ENCODE results near the gene TMEM101.

Gene TMEM101

DNA sequence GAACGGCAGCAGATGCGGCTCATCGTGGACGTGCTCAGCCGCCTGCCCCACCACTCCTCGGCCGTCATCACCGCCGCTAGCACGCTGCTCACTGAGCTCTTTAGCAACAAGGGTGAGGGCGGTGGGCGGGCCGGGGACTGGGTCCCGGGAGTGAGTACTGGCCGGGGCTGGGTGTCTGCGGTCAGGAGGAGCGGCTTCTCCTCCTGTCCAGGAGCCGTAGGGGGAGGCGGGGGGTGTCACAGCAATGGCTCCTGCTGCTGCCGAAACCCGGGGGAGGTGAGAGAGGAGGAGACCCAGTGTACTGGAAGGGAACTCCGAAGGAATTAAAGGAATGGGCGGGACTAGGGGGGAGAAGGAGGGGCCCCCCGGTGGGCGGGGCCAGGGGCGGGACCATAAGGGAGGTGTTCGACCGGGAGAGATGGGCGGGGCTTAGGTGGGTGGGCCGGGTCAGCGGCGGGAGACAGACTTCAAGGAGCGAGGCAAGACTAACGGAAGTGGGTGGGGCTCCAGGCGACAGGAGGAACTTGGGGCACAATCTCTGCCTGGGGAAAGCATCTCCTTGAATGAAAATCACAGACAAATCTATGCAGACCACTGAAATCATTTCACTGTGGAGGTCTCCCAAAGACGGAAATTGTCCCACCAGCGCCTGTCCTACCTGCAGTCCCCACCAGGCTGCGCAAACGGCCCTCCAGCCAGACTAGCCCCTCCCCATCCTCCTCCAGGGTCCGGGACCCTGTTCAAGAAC is 8.0 kb downstream of the TMEM101 start (continued):
- TF ChIP-seq ZNF621 (tag by site-specific recombination; IDR thresholded peaks at IDR 0.05) (no peak), ZNF626 (tag by site-specific recombination; IDR thresholded peaks at IDR 0.05) (no peak), FEZF1 (tag by site-specific recombination; IDR thresholded peaks at IDR 0.05) (no peak), ZNF785 (tag by site-specific recombination; IDR thresholded peaks at IDR 0.05) (no peak), ZNF560 (tag by site-specific recombination; IDR thresholded peaks at IDR 0.05; ENCODE audit: borderline replicate concordance) (no peak), ZNF768 (tag by site-specific recombination; IDR thresholded peaks at IDR 0.05) (no peak), ZFP37 (tag by site-specific recombination; IDR thresholded peaks at IDR 0.05) (no peak), GLI2 (tag by site-specific recombination; IDR thresholded peaks at IDR 0.05; ENCODE audit: borderline replicate concordance, low read depth) (no peak), ZXDB (tag by site-specific recombination; IDR thresholded peaks at IDR 0.05) (no peak), ZNF629 (tag by site-specific recombination; IDR thresholded peaks at IDR 0.05) (no peak), SP3 (tag by site-specific recombination; IDR thresholded peaks at IDR 0.05) (peak; percentile 98), IKZF3 (tag by site-specific recombination; IDR thresholded peaks at IDR 0.05) (peak; percentile 65; the same call in 1 of the 2 replicates), ZNF670 (tag by site-specific recombination; IDR thresholded peaks at IDR 0.05; ENCODE audit: low read depth) (no peak), ZFP41 (tag by site-specific recombination; IDR thresholded peaks at IDR 0.05; ENCODE audit: borderline replicate concordance) (no peak), ZBTB21 (tag by site-specific recombination; IDR thresholded peaks at IDR 0.05) (no peak; the same call in 1 of the 2 replicates), SETDB1 (IDR thresholded peaks at IDR 0.05; ENCODE audit: insufficient read length, low read length) (no peak), SCRT1 (tag by site-specific recombination; IDR thresholded peaks at IDR 0.05; ENCODE audit: borderline replicate concordance) (no peak), ZNF423 (tag by site-specific recombination; IDR thresholded peaks at IDR 0.05) (no peak), ZFP69B (tag by site-specific recombination; IDR thresholded peaks at IDR 0.05) (no peak; the same call in 1 of the 2 replicates), ZNF791 (tag by site-specific recombination; IDR thresholded peaks at IDR 0.05) (no peak), ZNF391 (tag by site-specific recombination; IDR thresholded peaks at IDR 0.05; ENCODE audit: borderline replicate concordance, low read depth) (no peak), KLF16 (tag by site-specific recombination; IDR thresholded peaks at IDR 0.05) (peak; percentile 77; the same call in 1 of the 2 replicates), ZNF837 (tag by site-specific recombination; IDR thresholded peaks at IDR 0.05) (no peak), TCF7L2 (IDR thresholded peaks at IDR 0.05; ENCODE audit: borderline replicate concordance, low read depth, low read length) (peak; percentile 49), ZNF121 (tag by site-specific recombination; IDR thresholded peaks at IDR 0.05) (no peak), SP7 (tag by site-specific recombination; IDR thresholded peaks at IDR 0.05) (peak; percentile 63; the same call in 1 of the 2 replicates), ZNF10 (tag by site-specific recombination; IDR thresholded peaks at IDR 0.05) (no peak), ZNF350 (tag by site-specific recombination; IDR thresholded peaks at IDR 0.05) (no peak), RBAK (tag by site-specific recombination; IDR thresholded peaks at IDR 0.05) (no peak), ZNF596 (tag by site-specific recombination; IDR thresholded peaks at IDR 0.05) (no peak)
- TF ChIP-seq, protein P1, sequence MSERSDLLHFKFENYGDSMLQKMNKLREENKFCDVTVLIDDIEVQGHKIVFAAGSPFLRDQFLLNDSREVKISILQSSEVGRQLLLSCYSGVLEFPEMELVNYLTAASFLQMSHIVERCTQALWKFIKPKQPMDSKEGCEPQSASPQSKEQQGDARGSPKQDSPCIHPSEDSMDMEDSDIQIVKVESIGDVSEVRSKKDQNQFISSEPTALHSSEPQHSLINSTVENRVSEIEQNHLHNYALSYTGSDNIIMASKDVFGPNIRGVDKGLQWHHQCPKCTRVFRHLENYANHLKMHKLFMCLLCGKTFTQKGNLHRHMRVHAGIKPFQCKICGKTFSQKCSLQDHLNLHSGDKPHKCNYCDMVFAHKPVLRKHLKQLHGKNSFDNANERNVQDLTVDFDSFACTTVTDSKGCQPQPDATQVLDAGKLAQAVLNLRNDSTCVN (tag by site-specific recombination; optimal IDR thresholded peaks at IDR 0.05), result peak; percentile 26
- TF ChIP-seq, protein P2, sequence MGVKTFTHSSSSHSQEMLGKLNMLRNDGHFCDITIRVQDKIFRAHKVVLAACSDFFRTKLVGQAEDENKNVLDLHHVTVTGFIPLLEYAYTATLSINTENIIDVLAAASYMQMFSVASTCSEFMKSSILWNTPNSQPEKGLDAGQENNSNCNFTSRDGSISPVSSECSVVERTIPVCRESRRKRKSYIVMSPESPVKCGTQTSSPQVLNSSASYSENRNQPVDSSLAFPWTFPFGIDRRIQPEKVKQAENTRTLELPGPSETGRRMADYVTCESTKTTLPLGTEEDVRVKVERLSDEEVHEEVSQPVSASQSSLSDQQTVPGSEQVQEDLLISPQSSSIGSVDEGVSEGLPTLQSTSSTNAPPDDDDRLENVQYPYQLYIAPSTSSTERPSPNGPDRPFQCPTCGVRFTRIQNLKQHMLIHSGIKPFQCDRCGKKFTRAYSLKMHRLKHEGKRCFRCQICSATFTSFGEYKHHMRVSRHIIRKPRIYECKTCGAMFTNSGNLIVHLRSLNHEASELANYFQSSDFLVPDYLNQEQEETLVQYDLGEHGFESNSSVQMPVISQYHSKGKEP (tag by site-specific recombination; IDR thresholded peaks at IDR 0.05), result no peak
- TF ChIP-seq, protein P3, sequence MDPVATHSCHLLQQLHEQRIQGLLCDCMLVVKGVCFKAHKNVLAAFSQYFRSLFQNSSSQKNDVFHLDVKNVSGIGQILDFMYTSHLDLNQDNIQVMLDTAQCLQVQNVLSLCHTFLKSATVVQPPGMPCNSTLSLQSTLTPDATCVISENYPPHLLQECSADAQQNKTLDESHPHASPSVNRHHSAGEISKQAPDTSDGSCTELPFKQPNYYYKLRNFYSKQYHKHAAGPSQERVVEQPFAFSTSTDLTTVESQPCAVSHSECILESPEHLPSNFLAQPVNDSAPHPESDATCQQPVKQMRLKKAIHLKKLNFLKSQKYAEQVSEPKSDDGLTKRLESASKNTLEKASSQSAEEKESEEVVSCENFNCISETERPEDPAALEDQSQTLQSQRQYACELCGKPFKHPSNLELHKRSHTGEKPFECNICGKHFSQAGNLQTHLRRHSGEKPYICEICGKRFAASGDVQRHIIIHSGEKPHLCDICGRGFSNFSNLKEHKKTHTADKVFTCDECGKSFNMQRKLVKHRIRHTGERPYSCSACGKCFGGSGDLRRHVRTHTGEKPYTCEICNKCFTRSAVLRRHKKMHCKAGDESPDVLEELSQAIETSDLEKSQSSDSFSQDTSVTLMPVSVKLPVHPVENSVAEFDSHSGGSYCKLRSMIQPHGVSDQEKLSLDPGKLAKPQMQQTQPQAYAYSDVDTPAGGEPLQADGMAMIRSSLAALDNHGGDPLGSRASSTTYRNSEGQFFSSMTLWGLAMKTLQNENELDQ (tag by site-specific recombination; IDR thresholded peaks at IDR 0.05; ENCODE audit: low read depth), result no peak
- TF ChIP-seq, protein P4, sequence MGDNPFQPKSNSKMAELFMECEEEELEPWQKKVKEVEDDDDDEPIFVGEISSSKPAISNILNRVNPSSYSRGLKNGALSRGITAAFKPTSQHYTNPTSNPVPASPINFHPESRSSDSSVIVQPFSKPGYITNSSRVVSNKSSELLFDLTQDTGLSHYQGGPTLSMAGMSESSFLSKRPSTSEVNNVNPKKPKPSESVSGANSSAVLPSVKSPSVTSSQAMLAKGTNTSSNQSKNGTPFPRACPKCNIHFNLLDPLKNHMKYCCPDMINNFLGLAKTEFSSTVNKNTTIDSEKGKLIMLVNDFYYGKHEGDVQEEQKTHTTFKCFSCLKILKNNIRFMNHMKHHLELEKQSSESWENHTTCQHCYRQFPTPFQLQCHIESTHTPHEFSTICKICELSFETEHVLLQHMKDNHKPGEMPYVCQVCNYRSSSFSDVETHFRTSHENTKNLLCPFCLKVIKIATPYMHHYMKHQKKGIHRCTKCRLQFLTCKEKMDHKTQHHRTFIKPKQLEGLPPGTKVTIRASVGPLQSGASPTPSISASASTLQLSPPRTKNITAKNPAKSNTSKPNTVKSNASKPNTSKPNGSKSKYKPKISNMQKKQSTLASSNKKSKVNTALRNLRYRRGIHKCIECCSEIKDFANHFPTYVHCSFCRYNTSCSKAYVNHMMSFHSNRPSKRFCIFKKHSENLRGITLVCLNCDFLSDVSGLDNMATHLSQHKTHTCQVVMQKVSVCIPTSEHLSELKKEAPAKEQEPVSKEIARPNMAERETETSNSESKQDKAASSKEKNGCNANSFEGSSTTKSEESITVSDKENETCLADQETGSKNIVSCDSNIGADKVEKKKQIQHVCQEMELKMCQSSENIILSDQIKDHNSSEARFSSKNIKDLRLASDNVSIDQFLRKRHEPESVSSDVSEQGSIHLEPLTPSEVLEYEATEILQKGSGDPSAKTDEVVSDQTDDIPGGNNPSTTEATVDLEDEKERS (tag by site-specific recombination; IDR thresholded peaks at IDR 0.05), result no peak
